Vagina (tissue), 2 donors: ENCODE measurements around the gene NUMB.

Experiments used
- POLR2A ChIP-seq, 2 donors: fragments of 450-650 bp; IDR thresholded peaks; one replicate each; pipeline ENCODE4 v1.6.1; 2017; ENCODE audit warnings: antibody characterized with exemption in 2 of 2, mild to moderate bottlenecking in 2 of 2, moderate library complexity in 2 of 2
- TF ChIP-seq, protein P1 (sequence below), 3 experiments: fragments of 450-650 bp in 2 of 3; fragments of 200-600 bp in 1 of 3; sonication (generic) in 1 of 3; IDR thresholded peaks; one replicate each; pipeline ENCODE4 v1.5.1; 2017 to 2019; ENCODE audit warnings: antibody characterized with exemption in 3 of 3, mild to moderate bottlenecking in 2 of 3, moderate library complexity in 2 of 3

- TF ChIP-seq, protein P1, sequence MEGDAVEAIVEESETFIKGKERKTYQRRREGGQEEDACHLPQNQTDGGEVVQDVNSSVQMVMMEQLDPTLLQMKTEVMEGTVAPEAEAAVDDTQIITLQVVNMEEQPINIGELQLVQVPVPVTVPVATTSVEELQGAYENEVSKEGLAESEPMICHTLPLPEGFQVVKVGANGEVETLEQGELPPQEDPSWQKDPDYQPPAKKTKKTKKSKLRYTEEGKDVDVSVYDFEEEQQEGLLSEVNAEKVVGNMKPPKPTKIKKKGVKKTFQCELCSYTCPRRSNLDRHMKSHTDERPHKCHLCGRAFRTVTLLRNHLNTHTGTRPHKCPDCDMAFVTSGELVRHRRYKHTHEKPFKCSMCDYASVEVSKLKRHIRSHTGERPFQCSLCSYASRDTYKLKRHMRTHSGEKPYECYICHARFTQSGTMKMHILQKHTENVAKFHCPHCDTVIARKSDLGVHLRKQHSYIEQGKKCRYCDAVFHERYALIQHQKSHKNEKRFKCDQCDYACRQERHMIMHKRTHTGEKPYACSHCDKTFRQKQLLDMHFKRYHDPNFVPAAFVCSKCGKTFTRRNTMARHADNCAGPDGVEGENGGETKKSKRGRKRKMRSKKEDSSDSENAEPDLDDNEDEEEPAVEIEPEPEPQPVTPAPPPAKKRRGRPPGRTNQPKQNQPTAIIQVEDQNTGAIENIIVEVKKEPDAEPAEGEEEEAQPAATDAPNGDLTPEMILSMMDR (IDR thresholded peaks at IDR 0.05): no peak
- TF ChIP-seq POLR2A (IDR thresholded peaks at IDR 0.05): no peak
Observed at GRCh38 chr14:73313151-73313550, 145.2 kb downstream of the NUMB start.
